ENCODE results near the gene TELO2.
A peak's percentile ranks its signal among the peaks of the same experiment; 100 is the strongest.

Gene TELO2

GRCh38 chr16:1535391-1536291 is 42.5 kb downstream of the TELO2 start:
- DNase-seq (ENCODE audit: low read depth in 2 of 2), result no peak

GRCh38 chr16:1536601-1537000 is 43.4 kb downstream of the TELO2 start:
- no peak for DNase-seq (ENCODE audit: low read depth in 2 of 2)

GRCh38 chr16:1537138-1537577 is 44.0 kb downstream of the TELO2 start:
- DNase-seq (ENCODE audit: low read depth in 2 of 2), result no peak

- no peak for DNase-seq (ENCODE audit: low read depth in 2 of 2)
Observed at GRCh38 chr16:1537763-1538289, 44.7 kb downstream of the TELO2 start.

- no peak for DNase-seq (ENCODE audit: low read depth in 2 of 2)
Observed at GRCh38 chr16:1538804-1539520, 45.8 kb downstream of the TELO2 start.

- DNase-seq (ENCODE audit: low read depth in 2 of 2), result no peak
Observed at GRCh38 chr16:1539720-1540555, 46.8 kb downstream of the TELO2 start.

- no peak for DNase-seq (ENCODE audit: low read depth in 2 of 2)
Observed at GRCh38 chr16:1540556-1540855, 47.3 kb downstream of the TELO2 start.

- DNase-seq (ENCODE audit: low read depth in 2 of 2), result no peak
Observed at GRCh38 chr16:1541293-1542165, 48.4 kb downstream of the TELO2 start.

GRCh38 chr16:1542166-1542500 is 49.0 kb downstream of the TELO2 start:
- DNase-seq (ENCODE audit: low read depth in 2 of 2), result no peak

- DNase-seq (ENCODE audit: low read depth in 2 of 2), result no peak
Observed at GRCh38 chr16:1542533-1542932, 49.4 kb downstream of the TELO2 start.

- peak; percentile 56 to 68 for DNase-seq (ENCODE audit: low read depth in 2 of 2)
Observed at GRCh38 chr16:1543085-1543896, 50.1 kb downstream of the TELO2 start.

GRCh38 chr16:1545044-1546040 is 52.2 kb downstream of the TELO2 start:
- no peak for DNase-seq (ENCODE audit: low read depth in 2 of 2)

GRCh38 chr16:1546430-1546829 is 53.3 kb downstream of the TELO2 start:
- no peak for DNase-seq (ENCODE audit: low read depth in 2 of 2)

- no peak for DNase-seq (ENCODE audit: low read depth in 2 of 2)
Observed at GRCh38 chr16:1548233-1548632, 55.1 kb downstream of the TELO2 start.

GRCh38 chr16:1548727-1549126 is 55.6 kb downstream of the TELO2 start:
- no peak for DNase-seq (ENCODE audit: low read depth in 2 of 2)

- no peak for DNase-seq (ENCODE audit: low read depth in 2 of 2)
Observed at GRCh38 chr16:1550069-1550468, 56.9 kb downstream of the TELO2 start.

GRCh38 chr16:1550696-1551095 is 57.5 kb downstream of the TELO2 start:
- DNase-seq (ENCODE audit: low read depth in 2 of 2), result no peak

- no peak for DNase-seq (ENCODE audit: low read depth in 2 of 2)
Observed at GRCh38 chr16:1551166-1551565, 58.0 kb downstream of the TELO2 start.

- DNase-seq (ENCODE audit: low read depth in 2 of 2), result no peak
Observed at GRCh38 chr16:1552129-1552528, 59.0 kb downstream of the TELO2 start.
